NOMO-1 treated with dmso at 0.1 percent for 144 hours (cell line): ENCODE measurements around the gene SDF2.
"Not testable (repeated sequence)": the region's sequence is repeated elsewhere in the genome, so short reads cannot be mapped to it uniquely, and the experiment has no call there.

Experiments used
- DNase-seq: peaks from one replicate; lab custom pipeline; 2025; ENCODE audit not compliant: unreplicated experiment; lab: John Stamatoyannopoulos, UW

Gene SDF2

DNA sequence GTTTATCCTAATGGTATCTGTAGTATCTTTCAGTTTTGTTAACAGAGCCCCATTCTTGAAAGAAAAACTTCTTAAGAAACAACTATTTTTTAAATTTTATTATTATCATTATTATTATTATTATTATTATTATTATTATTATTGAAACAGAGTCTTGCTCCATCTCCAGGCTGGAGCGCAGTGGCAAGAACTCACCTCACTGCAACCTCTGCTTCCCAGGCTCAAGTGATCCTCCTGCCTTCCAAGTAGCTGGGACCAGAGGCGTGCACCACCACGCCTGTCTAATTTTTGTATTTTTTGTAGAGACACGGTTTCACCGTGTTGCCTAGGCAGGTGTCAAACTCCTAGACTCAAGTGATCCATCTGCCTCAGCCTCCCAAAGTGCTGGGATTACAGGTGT lies 23.7 kb upstream of the SDF2 start:
- no peak for DNase-seq

DNA sequence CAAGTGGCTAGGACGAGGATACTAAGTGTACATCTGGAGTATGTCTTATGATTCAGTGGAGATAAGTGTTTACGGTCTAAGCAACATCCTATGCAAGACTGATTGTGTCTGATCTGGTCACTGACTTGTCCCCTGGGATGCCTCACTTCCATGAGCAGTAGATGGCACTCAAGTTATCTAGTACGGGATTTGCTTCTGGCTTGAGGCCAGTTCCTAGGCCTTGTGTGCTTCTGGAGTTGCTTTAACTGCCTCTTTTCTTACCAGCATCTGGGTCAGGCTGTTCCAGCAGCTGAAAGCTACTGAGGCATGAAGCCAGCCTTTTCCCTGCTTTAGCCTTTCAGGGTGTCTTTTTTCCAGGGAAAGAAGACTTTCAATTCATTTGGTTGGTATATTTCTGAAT lies 23.3 kb upstream of the SDF2 start:
- no peak for DNase-seq

DNA sequence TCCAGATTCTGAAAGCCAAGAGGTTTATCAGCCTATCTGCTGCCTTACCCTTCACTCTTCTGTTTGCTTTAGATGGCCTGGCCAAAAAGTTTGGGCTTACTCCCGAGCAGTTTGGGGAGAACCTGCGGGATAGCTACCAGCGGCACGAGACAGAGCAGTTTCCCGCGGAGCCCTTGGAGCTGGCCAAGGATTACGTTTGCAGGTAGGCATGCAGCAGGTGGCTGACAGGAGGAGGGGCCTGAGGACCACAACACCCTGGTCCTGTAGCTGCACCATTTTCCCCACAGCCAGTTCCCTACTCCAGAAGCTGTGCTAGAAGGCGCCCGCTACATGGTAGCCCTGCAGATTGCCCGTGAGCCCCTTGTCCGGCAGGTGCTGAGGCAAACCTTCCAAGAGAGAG lies 20.9 kb upstream of the SDF2 start:
- no peak for DNase-seq

DNA sequence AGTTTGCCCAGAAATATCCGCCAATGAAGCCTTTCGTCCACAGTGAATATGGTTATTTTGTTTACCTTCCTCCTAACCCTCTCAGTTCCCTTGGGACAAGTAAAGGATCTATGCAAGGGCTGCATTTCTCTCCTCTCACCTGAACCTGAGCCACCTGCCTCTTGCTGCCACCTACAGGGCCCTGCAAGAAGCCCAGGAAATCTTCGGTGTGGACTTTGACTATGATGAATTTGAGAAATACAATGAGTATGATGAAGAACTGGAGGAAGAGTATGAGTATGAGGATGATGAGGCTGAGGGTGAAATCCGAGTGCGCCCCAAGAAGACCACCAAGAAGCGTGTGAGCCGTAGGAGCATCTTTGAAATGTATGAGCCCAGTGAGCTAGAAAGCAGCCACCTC lies 14.3 kb upstream of the SDF2 start:
- DNase-seq, result no peak

DNA sequence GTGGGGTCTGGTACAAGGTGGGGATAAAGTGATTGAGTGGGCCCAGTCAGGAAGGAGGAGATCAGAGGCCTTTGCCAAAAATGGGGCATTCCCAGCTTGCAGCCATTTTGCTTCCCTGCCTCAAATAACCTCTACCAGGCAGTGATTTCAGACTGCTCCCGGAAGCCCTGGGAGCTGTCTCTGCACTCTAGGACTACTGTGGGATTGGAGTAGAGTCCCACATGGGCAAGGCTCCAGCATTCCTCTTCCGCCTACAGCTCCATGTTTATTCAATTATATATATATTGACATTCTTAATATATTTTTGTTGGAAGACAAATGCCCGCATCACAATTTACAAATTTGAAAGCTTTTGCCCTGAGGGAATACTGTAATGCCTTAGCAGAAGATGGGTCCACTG lies 13.8 kb upstream of the SDF2 start:
- no peak for DNase-seq

DNA sequence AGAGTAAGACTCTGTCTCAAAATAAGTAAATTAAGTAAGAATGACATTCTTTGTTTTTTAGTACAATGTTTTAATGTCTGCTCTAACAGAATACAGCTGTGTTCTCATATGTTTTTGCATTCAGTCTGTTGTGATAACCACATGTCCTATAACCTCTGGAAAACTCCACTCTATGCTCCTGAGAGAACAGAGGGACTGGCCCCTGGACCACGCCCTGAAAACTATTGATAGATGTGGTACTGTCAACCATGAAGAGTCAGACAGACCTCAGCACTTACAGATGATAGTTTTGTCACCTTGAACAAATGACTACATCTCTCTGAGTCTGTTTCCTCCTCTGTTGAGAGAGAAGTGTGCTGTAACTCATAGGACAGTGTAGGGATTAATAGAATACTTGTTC lies 8.2 kb upstream of the SDF2 start:
- DNase-seq, result no peak

DNA sequence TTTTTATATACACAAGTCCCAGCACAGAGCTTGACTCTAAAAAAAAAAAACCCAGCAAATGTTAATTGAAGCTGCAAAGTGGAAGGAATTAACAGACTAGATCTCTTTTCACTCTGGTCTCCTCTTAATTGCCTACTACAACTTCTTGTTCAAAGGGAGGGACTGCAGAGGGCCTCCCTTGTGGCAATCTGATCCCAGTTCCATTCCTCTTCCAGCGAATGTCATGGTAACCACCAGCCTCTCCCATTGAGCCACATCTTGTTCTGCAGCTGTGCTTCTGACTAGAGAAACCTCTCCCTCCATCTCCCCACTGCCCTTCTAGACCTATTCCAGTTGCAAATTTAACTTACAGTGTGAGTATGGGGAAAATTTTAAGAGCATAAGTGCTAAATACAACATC lies 6.2 kb upstream of the SDF2 start:
- DNase-seq, result no peak

DNA sequence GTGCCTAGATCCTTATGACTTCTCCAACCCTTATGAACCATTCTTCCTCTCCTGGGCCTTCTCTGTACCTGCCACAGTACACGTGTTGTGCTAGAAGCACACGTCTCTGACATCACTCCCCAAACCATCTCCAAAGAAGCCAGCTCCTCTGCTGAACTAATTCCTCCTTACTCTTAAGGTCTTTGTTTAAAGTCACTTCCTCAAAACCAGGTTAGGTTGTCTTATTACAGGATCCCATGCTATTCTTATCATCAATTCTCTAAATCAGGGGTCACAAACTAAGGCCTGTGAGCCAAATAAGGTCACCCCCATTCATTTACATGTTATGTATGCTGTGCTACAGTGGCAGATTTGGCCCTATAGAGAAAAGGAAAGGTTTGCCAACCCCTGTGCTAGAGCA lies 4.3 kb upstream of the SDF2 start:
- DNase-seq, result no peak

DNA sequence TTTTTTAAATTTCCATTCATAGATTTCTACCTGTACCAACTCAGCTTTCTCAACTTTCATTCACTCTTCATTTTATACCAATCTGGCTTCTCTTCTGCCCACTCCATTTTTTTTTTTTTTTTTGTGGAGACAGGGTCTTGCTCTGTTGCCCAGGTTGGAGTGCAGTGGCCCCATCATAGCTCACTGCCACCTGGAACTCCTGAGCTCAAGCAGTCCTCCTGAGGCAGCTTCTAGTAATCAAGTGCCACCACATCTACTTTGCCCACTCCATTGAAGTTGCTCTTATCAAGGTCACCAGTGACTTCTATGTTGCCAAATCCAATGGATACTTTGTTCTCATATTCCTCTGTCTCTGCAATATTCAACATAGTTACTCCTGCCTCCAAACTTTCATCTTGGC lies 2.0 kb upstream of the SDF2 start:
- DNase-seq, result no peak

DNA sequence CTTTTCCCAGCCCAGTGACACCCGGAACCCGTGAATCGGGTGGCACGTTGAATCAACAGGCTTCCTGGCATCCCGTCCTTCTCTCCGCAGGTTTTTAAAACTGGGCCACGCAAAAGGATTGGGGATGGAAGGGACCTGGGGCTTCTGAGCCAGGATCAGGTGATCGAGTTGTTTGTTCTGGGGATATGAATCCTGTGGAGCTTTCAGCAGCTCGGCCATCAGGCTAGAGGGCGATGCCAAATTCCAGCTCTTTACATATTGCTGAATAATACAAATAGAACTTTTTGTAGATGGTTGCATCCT lies 772 bp upstream of the SDF2 start:
- DNase-seq, result no peak

DNA sequence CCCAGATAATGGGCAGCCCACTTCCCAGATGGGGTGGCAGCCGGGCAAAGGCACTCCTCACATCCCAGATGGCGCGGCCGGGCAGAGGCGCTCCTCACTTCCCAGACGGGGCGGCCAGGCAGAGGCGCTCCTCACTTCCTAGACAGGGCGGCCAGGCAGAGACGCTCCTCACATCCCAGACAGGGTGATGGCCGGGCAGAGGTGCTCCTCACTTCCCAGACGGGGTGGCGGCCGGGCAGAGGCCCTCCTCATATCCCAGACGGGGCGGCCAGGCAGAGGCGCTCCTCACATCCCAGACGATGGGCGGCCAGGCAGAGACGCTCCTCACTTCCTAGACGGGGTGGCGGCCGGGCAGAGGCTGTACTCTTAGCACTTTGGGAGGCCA lies 2.2 kb downstream of the SDF2 start:
- DNase-seq, result not testable (repeated sequence)

DNA sequence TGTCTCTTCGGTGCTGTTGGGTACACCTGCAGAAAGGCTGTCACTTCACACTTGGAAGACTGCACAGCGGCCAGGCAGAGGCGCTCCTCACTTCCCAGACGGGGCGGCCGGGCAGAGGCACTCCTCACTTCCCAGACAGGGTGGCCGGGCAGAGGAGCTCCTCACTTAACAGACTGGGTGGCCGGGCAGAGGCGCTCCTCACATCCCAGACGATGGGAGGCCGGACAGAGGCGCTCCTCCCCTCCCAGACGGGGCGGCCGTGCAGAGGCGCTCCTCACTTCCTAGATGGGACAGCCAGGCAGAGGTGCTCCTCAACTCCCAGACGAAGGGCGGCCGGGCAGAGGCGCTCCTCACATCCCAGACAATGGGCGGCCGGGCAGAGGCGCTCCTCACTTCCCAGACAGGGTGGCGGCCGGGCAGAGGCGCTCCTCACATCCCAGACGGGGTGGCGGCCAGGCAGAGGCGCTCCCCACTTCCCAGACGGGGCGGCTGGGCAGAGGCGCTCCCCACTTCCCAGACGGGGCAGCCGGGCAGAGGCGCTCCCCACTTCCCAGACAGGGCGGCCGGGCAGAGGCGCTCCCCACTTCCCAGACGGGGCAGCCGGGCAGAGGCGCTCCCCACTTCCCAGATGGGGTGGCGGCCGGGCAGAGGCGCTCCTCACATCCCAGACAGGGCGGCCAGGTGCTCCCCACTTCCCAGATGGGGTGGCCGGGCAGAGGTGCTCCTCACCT lies 2.8 kb downstream of the SDF2 start:
- not testable (repeated sequence) for DNase-seq

DNA sequence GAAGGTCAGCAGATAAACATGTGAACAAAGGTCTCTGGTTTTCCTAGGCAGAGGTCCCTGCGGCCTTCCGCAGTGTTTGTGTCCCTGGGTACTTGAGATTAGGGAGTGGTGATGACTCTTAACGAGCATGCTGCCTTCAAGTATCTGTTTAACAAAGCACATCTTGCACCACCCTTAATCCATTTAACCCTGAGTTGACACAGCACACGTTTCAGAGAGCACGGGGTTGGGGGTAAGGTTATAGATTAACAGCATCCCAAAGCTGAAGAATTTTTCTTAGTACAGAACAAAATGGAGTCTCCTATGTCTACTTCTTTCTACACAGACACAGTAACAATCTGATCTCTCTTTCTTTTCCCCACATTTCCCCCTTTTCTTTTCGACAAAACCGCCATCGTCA lies 3.4 kb downstream of the SDF2 start:
- DNase-seq, result not testable (repeated sequence)

DNA sequence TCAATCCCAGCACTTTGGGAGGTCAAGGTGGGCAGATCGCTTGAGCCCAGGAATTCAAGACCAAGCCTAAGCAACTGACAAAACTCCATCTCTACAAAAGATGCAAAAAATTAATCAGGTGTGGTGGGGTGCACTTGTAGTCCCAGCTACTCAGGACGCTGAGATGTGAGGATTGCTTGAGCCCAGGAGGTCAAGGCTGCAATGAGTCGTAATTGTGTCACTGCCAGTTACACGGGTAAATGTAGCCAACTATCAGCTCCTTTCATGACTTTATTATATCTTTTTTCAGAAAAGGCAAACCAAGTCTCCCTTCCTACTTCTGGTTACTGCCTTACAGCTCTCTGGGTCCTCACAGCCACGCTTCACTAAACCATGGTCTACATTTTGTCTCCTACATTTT lies 4.0 kb downstream of the SDF2 start:
- no peak for DNase-seq

DNA sequence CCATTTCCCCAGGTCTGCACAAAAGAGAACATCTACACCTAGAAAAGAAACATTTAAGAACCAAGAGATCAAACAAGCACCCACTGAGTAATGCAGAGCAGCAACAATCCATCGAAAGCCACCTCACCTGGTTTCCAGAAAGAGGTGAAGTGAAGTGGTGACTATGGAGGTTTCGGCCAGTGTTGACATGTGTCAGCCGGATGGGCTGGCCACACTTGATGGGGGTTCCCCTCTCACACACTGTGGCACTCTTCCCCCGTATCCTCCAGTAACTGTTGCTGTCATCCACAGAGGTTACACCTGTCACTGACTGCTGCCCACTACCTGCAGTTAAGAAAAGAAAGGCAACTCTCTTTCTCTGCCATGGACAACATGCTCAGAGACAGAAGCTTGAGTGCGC lies 6.5 kb downstream of the SDF2 start:
- DNase-seq, result no peak

DNA sequence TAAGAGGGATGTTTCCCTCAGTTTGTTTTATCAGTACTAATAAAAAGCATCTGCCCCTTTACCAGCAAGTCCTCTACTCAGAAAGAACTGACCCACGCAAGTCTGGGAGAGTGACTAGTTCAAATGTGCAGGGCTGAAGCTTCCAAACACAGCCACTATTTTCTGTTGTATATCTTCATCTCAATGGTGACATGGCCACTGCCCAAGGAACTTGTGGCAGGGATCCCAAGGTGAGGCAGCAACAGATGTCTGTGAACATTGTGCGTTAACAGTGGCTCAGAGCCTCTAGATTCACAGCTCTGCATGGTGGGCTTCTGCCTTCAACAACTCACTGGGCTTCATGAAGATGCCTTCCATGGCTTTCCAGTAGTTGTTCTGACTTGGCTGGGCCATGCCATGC lies 13.0 kb downstream of the SDF2 start:
- DNase-seq, result no peak

DNA sequence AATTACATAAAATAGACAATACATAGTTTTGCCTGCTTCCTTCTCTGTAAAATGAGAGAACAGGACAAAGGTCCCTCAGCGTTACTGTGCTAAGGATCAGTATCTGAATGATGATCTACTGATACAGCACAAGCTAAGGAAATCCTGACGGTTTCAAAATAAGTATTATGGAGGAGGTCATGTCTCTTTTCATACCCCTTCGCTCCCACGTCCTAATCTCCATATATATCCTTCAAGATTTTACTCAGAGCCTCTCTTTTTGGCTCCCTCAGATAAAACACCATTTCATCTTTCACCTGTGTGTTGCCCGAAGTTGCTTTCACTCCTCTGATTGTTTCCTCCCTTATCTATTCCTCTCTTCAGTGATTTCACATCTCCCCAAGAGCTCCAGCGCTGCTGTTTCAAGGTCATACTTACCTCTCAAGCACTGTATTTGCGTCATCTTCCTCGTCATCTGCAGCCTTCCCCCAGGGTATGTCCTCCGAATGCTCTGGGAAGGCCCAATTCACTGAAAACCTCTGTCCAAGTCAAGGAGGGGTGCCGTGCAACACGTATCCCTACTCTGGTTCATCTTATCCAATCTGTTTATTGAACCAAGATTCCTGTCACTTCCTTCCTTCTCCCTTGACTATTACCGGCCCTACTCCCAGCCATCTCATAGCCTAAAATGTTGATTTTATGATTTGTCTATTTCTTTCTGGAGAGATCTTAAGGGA lies 15.5 kb downstream of the SDF2 start:
- DNase-seq, result no peak

DNA sequence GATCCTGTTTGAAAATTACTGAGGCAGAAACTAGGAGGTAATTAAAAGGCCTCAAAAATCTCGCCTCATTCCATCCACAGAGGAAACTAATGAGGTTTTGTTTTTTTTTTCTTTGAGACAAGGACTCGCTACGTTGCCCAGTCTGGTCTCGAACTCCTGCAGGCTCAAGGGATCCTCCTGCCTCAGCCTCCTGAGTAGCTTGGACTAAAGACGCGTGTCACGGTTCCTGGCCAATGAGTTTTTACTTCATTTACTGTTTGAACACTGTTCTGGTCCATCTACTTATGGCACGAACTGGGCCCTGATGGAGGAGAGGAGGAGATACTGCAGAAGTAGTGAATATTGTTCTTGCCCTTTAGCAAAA lies 16.1 kb downstream of the SDF2 start:
- no peak for DNase-seq

DNA sequence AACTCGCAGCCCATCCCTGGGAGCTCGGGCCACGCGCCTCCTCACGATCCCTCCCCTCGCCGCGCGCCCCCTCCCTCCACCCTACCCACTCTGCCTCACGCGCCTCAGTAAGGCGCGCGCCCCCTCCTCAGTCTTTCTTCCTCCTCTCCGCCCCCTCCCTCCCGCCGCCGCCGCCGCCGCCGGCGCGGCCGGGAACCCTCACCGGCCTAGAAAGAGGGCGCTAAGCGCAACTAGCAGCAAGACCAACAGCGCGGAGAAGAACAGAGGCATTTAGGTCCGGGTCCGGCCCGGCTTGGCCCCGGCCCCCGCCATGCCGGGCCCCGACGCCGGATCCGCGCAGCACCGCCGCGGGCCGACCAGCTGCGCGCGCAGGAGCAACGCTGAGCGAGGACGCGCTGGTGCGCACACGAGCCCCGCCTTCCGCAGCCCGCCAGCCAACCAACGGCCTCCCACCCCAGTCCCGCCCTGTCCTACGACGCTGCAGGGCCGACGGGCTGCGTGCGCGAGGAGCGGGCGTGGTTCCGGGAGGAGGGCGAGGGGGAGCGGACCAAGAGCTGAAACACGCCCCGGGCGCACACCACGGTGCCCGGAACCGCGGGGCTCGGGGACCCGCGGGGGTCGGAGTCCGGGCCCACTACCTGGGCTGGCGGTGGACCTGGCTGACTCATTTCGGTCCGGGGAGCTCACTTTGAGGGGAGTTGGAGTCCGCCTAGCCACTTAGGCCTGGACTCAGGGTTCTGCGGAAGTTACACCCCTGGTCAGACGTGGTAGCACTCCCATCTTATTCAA lies 16.7 kb downstream of the SDF2 start, which contains the start of gene BLTP2:
Gene BLTP2, minus strand, starts transcription at position 372 of the 789 bp plus-strand sequence. Its CDS starts 102 bp downstream, at position 270.
- DNase-seq, result peak; percentile 95

DNA sequence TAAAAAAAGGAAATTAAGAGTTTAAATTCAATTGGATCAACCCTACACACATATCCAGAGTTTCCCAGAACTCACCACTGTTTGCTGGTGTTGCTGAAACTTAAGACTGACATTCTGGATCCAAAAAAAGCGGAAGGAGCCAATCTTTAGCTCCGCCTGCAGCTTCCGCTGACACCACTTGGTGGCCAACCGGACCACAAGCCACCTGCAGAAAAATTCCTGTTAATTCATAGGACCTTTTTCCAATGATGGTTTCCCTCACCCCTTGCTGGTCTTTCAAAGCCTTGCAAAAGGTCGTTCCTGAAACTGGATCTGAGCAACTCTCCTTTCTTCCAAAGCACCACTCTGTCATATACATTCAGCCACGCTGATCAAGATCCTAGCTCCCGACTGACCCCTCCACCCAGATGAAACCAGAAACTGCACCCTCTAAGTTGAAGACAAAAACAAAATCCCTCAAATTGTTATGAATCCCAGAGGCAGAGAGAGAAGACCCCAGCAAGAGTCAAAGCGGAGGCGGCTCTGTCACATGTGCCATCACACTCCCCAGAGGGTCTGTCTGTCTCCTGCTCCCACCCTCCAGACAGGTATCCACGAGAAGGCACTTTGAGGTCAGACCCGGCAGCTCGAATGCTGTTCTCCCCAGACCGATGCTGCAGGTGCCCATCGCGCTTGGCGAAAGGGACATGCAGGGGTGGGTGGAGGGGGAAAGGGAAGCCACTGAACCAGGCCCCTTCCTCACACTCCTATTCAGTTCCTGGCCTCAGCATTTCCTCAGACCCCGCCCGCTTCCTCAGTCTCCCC lies 17.5 kb downstream of the SDF2 start:
- DNase-seq, result peak; percentile 40

DNA sequence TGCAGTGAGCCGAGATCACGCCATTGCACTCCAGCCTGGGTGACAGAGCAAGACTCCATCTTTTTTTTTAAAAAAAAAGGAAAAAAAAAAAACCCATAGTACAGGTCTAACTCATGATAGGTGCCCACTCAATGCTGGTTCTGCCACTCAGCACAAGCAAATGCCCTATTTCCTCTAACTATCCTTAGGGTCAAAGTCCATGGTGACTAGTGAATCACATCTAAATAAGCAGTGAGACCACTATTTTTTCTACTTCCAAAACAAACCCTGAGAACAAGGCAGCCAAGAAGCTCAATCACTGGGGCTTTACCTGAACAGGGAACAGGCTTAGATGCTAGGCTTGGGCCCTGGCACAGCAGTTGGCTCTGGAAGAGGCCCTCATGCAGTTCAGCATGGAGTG lies 20.1 kb downstream of the SDF2 start:
- DNase-seq, result no peak
